Stomach (tissue), 9 donors: ENCODE measurements around the gene ERC2. TPM values are rescaled to one million over a fixed set of nuclear protein-coding genes. Genes with fewer than 3 reads are reported as not detected.
A peak's percentile ranks its signal among the peaks of the same experiment; 100 is the strongest.

Source experiments
- DNase-seq, 2 donors: peaks; one replicate each; pipeline versions ENCODE4 v3.0.0 to v3.0.0-alpha.2; 2013 to 2019
- H3K27ac ChIP-seq, 5 donors: fragments of 200-600 bp in 4 of 5; sonication (generic) in 4 of 5; one replicate each; pipeline ENCODE4 v1.5.1; 2013 to 2019; ENCODE audit warnings: mild to moderate bottlenecking in 1 of 5, moderate library complexity in 1 of 5
- H3K27me3 ChIP-seq, 3 donors: fragments of 200-600 bp; sonication (generic); one replicate each; pipeline ENCODE4 v1.5.1; 2017 to 2019; ENCODE audit warnings: mixed run types in 1 of 3
- H3K36me3 ChIP-seq, 4 donors: fragments of 200-600 bp; sonication (generic); 1 replicate in 3 of 4; 2 replicates in 1 of 4; pipeline ENCODE4 v1.5.1; 2016 to 2019
- H3K4me1 ChIP-seq, 4 donors: fragments of 200-600 bp; sonication (generic); one replicate each; pipeline ENCODE4 v1.5.1; 2016 to 2019
- H3K4me3 ChIP-seq, 4 donors: fragments of 200-600 bp; sonication (generic) in 3 of 4; one replicate each; pipeline ENCODE4 v1.5.1; 2016 to 2019; ENCODE audit warnings: mild to moderate bottlenecking in 1 of 4
- H3K9me3 ChIP-seq, 4 donors: fragments of 200-600 bp; sonication (generic); one replicate each; pipeline ENCODE4 v1.5.1; 2016 to 2019
- CTCF ChIP-seq, 7 experiments: fragments of 450-650 bp in 4 of 7; fragments of 200-600 bp in 3 of 7; sonication (generic) in 3 of 7; IDR thresholded peaks; one replicate each; pipeline ENCODE4 v1.5.1; 2016 to 2019; ENCODE audit warnings: antibody characterized with exemption in 7 of 7, control low read depth in 2 of 7, mild to moderate bottlenecking in 1 of 7
- EP300 ChIP-seq: sonication (generic); formaldehyde crosslinking; IDR thresholded peaks from one replicate; pipeline ENCODE4 v1.6.1; 2017; ENCODE audit warnings: antibody characterized with exemption
- POLR2A ChIP-seq, 4 donors: fragments of 450-650 bp; IDR thresholded peaks; one replicate each; pipeline ENCODE4 v1.6.1; 2016; ENCODE audit warnings: antibody characterized with exemption in 4 of 4, control low read depth in 2 of 4, mild to moderate bottlenecking in 1 of 4, moderate library complexity in 1 of 4
- POLR2AphosphoS5 ChIP-seq, 3 donors: sonication (generic); formaldehyde crosslinking; IDR thresholded peaks; one replicate each; pipeline ENCODE4 v1.6.1; 2016; ENCODE audit warnings: antibody characterized with exemption in 3 of 3
- WGBS, 5 donors: extraction: QIAGEN DNeasy Blood & Tissue Kit in 3 of 5; methylation state at CpG; one replicate each; pipeline versions ENCODE4 v1.1.5 to v1.1.7; 2013 to 2018; 5-methylcytosine and 5-hydroxymethylcytosine counted together
- intact Hi-C: fragments of 100-400 bp; cut with DNase I; formaldehyde crosslinking; loops from one replicate; pipeline ENCODE4 v1.15.1; 2023; ENCODE audit warnings: low total_unique reads
- polyA plus RNA-seq, 3 donors: library from polyadenylated mRNA; stranded (reverse); fragments of 200-250 nt; gene quantifications; one replicate each; pipeline ENCODE4 v1.2.3, GENCODE V29; 2013
- total RNA-seq, 5 donors: library from RNA; depleted of rRNA; stranded (reverse); fragments of >200 nt; gene quantifications; one replicate each; pipeline versions ENCODE4 v1.1.0 to v1.2.3, GENCODE V29; 2014 to 2016
- donor health status: healthy with polysubstance abuse.
- donor health status: Bipolar disorder and iron deficiency.
- donor health status: healthy.

ERC2 gene
- total and polyA plus RNA-seq, 8 donors: 0.43 to 3.1 (median 1.3) TPM; not detected in 2

- DNase-seq: peak in 1 of 2 donors; percentile 35
- TF ChIP-seq EP300: no peak
- TF ChIP-seq POLR2A (IDR thresholded peaks at IDR 0.05): no peak
- TF ChIP-seq POLR2AphosphoS5 (IDR thresholded peaks at IDR 0.05): no peak
- TF ChIP-seq CTCF (IDR thresholded peaks at IDR 0.05): no peak
- 46 to 66% (median 62%) methylated on average over 2 of the region's 2 CpGs for WGBS, 5 donors
- peaks cover 0 to 8% (median 0%) of the 10 kb centered on the region in 4 donors for H3K4me1 ChIP-seq
- H3K4me3 ChIP-seq: no peak overlapping the region
- no peak overlapping the region for H3K27ac ChIP-seq
- H3K27me3 ChIP-seq: no peaks in the 10 kb centered on the region
- H3K36me3 ChIP-seq: no peaks in the 10 kb centered on the region
- no peaks in the 10 kb centered on the region for H3K9me3 ChIP-seq
- intact Hi-C loops: no loop called here
Measured at GRCh38 chr3:56308471-56308870, 159.8 kb downstream of the ERC2 start.

GRCh38 chr3:56304069-56304468 is 164.2 kb downstream of the ERC2 start:
- TF ChIP-seq POLR2AphosphoS5 (IDR thresholded peaks at IDR 0.05): no peak
- no peak for TF ChIP-seq EP300
- TF ChIP-seq POLR2A (IDR thresholded peaks at IDR 0.05): no peak
- Histone ChIP-seq H3K36me3 (no peaks in the 10 kb centered on the region), H3K27ac (no peak overlapping the region), H3K9me3 (no peaks in the 10 kb centered on the region), H3K27me3 (no peaks in the 10 kb centered on the region), H3K4me1 (peaks cover 0 to 4% (median 2%) of the 10 kb centered on the region in 4 donors), H3K4me3 (no peak overlapping the region)
- WGBS, 5 donors: 61 to 85% (median 65%) methylated on average over 1 of the region's 1 CpG
- DNase-seq: no peak
- intact Hi-C loops: no loop called here

GRCh38 chr3:56303487-56303886 is 164.8 kb downstream of the ERC2 start:
- Histone ChIP-seq H3K4me3 (no peak overlapping the region), H3K27ac (no peak overlapping the region), H3K4me1 (peaks cover 0 to 3% (median 0%) of the 10 kb centered on the region in 4 donors), H3K9me3 (no peaks in the 10 kb centered on the region), H3K36me3 (no peaks in the 10 kb centered on the region), H3K27me3 (no peaks in the 10 kb centered on the region)
- DNase-seq: peak in 1 of 2 donors; percentile 73
- WGBS, 5 donors: 28 to 36% (median 35%) methylated on average over 5 of the region's 5 CpGs
- no peak for TF ChIP-seq CTCF (IDR thresholded peaks at IDR 0.05)
- TF ChIP-seq POLR2A (IDR thresholded peaks at IDR 0.05): no peak
- no peak for TF ChIP-seq POLR2AphosphoS5 (IDR thresholded peaks at IDR 0.05)
- no peak for TF ChIP-seq EP300
- intact Hi-C loops: no loop called here

- Histone ChIP-seq H3K4me3 (no peak overlapping the region), H3K9me3 (no peaks in the 10 kb centered on the region), H3K36me3 (no peaks in the 10 kb centered on the region), H3K27ac (no peak overlapping the region), H3K27me3 (no peaks in the 10 kb centered on the region), H3K4me1 (peaks cover 0 to 3% (median 0%) of the 10 kb centered on the region in 4 donors)
- intact Hi-C loops: no loop called here
- no peak for TF ChIP-seq POLR2A (IDR thresholded peaks at IDR 0.05)
- 72 to 81% (median 76%) methylated on average over 2 of the region's 2 CpGs for WGBS, 5 donors
- DNase-seq: no peak
Measured at GRCh38 chr3:56302417-56302816, 165.8 kb downstream of the ERC2 start.

- Histone ChIP-seq H3K27ac (no peak overlapping the region), H3K4me3 (no peak overlapping the region), H3K4me1 (no peaks in the 10 kb centered on the region), H3K9me3 (peaks cover 0 to 4% (median 0%) of the 10 kb centered on the region in 4 donors), H3K36me3 (no peaks in the 10 kb centered on the region), H3K27me3 (no peaks in the 10 kb centered on the region)
- no peak for DNase-seq
- intact Hi-C loops: no loop called here
- no peak for TF ChIP-seq EP300
- TF ChIP-seq CTCF (IDR thresholded peaks at IDR 0.05): no peak
- no peak for TF ChIP-seq POLR2A (IDR thresholded peaks at IDR 0.05)
- no peak for TF ChIP-seq POLR2AphosphoS5 (IDR thresholded peaks at IDR 0.05)
- WGBS, 5 donors: 60 to 74% (median 66%) methylated on average over 3 of the region's 3 CpGs
Measured at GRCh38 chr3:56297281-56297840, 170.9 kb downstream of the ERC2 start.
